Tibial nerve (tissue), 3 donors: Measurements from ENCODE around the gene PSG11.

ENCODE experiments used
- CTCF ChIP-seq, 5 experiments: fragments of 200-600 bp in 3 of 5; fragments of 450-650 bp in 2 of 5; sonication (generic) in 3 of 5; IDR thresholded peaks; one replicate each; pipeline ENCODE4 v1.5.1; 2016 to 2019; ENCODE audit warnings: antibody characterized with exemption in 5 of 5, mild to moderate bottlenecking in 3 of 5, moderate library complexity in 2 of 5
- POLR2A ChIP-seq, 2 donors: fragments of 450-650 bp; IDR thresholded peaks; one replicate each; pipeline ENCODE4 v1.6.1; 2017; ENCODE audit warnings: antibody characterized with exemption in 2 of 2, mild to moderate bottlenecking in 2 of 2, moderate library complexity in 2 of 2

GRCh38 chr19:42989851-42990250 lies 36.4 kb downstream of the PSG11 start:
- no peak for TF ChIP-seq CTCF (IDR thresholded peaks at IDR 0.05)
- TF ChIP-seq POLR2A (IDR thresholded peaks at IDR 0.05) = no peak
